T-helper 1 cell treated with Interleukin-12 subunit alpha and Interleukin-12 subunit beta and Interleukin-4 antibody, amounts not matched to agents 30 μg/mL and 1 μg/mL, for 36 hours (primary cell): ENCODE data around the gene GALP.
"Not testable (repeated sequence)": the region's sequence is repeated elsewhere in the genome, so short reads cannot be mapped to it uniquely, and the experiment has no call there.

Experiments
- H3K27ac Mint-ChIP-seq: one replicate; pipeline ENCODE4 v1.8.0; 2021; ENCODE audit warnings: mild to moderate bottlenecking, mixed read lengths
- H3K27me3 Mint-ChIP-seq: one replicate; pipeline ENCODE4 v1.8.0; 2021; ENCODE audit warnings: low read depth, mixed read lengths
- H3K36me3 Mint-ChIP-seq: one replicate; pipeline ENCODE4 v1.8.0; 2021; ENCODE audit warnings: low read depth, mixed read lengths
- H3K4me1 Mint-ChIP-seq: one replicate; pipeline ENCODE4 v1.8.0; 2021; ENCODE audit warnings: low read depth, mixed read lengths
- H3K4me3 Mint-ChIP-seq: one replicate; pipeline ENCODE4 v1.8.0; 2021; ENCODE audit warnings: mild to moderate bottlenecking, moderate library complexity, mixed read lengths
- H3K9me3 Mint-ChIP-seq: one replicate; pipeline ENCODE4 v1.8.0; 2021; ENCODE audit warnings: mixed read lengths

GALP gene

DNA sequence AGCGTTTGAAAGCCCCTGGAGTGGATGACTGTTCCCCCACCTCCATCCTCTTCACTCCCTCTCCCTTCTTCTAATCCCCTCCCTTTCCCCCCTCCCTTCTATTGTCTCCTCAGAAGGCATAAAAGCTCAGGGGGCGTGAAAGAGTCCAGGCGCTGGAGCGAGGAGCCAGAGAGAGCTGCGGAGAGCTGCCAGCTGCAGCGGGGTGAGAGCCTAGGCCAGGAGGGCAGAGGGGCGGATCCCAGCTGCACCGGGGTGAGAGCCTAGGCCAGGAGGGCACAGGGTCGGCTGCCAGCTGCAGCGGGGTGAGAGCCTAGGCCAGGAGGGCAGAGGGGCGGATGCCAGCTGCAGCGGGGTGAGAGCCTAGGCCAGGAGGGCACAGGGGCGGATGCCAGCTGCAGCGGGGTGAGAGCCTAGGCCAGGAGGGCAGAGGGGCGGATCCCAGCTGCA lies at the start of gene GALP:
GALP (plus strand) TSS at position 148 of the 447 bp plus-strand sequence. CDS start 1,101 bp downstream, outside the sequence.
- not testable (repeated sequence) for H3K36me3 Mint-ChIP-seq, H3K4me1 Mint-ChIP-seq, H3K27me3 Mint-ChIP-seq, H3K4me3 Mint-ChIP-seq, H3K9me3 Mint-ChIP-seq, H3K27ac Mint-ChIP-seq

DNA sequence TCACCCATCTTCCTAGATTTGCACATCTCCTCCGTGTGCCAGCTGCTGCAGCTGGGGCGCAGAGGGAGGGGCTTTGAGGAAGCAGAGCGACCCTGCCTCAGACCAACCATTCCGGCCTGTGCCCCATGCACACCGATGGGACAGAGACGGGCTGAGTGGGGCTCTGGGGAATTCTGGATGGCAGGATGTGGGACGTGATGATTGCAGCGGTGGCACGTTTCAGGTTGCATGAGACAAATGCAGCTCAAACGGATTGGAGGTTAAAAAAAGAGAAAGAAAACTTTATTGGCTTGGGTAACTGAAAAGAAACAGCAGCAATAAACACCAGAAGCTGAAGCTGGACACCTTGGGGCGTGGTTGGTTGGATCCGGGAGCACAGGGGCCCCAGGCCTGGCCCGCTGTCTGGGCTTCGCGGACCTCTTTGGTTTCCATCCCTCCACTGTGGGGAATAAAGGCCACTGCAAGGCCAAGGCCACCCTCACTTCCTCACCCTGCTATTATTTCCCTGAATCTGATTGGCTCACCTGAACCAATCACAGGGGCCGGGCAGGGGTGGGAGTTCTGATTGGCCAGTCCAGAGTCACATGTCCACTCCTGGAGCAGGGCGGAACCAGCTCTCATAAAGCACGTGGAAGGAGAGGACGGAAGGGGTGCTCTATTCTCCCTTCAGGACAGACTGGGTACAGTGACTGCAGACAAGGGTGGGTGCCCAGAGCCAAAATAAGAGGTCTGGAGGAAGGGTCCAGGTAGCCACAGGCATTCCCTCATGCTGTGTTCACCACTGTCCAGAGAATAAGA lies 48.6 kb upstream of the GALP start:
- Mint-ChIP-seq H3K27me3 (no peaks in the 10 kb centered on the region), H3K36me3 (no peaks in the 10 kb centered on the region), H3K4me3 (no peak overlapping the region), H3K27ac (no peak overlapping the region), H3K4me1 (peaks cover 11% of the 10 kb centered on the region), H3K9me3 (no peaks in the 10 kb centered on the region)

- Mint-ChIP-seq H3K27me3 (no peaks in the 10 kb centered on the region), H3K36me3 (no peaks in the 10 kb centered on the region), H3K9me3 (no peaks in the 10 kb centered on the region), H3K27ac (no peak overlapping the region), H3K4me1 (peaks cover 3% of the 10 kb centered on the region), H3K4me3 (no peak overlapping the region)
Observed at GRCh38 chr19:56130006-56130405, 45.8 kb upstream of the GALP start.

- Mint-ChIP-seq H3K4me3 (no peak overlapping the region), H3K27ac (no peak overlapping the region), H3K9me3 (no peaks in the 10 kb centered on the region), H3K4me1 (no peaks in the 10 kb centered on the region), H3K27me3 (no peaks in the 10 kb centered on the region), H3K36me3 (no peaks in the 10 kb centered on the region)
Observed at GRCh38 chr19:56131651-56132050, 44.2 kb upstream of the GALP start.

GRCh38 chr19:56132316-56132822 lies 43.4 kb upstream of the GALP start:
- no peaks in the 10 kb centered on the region for H3K4me1 Mint-ChIP-seq
- H3K9me3 Mint-ChIP-seq = no peaks in the 10 kb centered on the region
- H3K36me3 Mint-ChIP-seq = no peaks in the 10 kb centered on the region
- no peaks in the 10 kb centered on the region for H3K27me3 Mint-ChIP-seq
- H3K4me3 Mint-ChIP-seq = no peak overlapping the region
- no peak overlapping the region for H3K27ac Mint-ChIP-seq

GRCh38 chr19:56133858-56134653 lies 41.8 kb upstream of the GALP start:
- Mint-ChIP-seq H3K36me3 (no peaks in the 10 kb centered on the region), H3K9me3 (no peaks in the 10 kb centered on the region), H3K27me3 (no peaks in the 10 kb centered on the region), H3K4me1 (no peaks in the 10 kb centered on the region), H3K4me3 (no peak overlapping the region), H3K27ac (no peak overlapping the region)

DNA sequence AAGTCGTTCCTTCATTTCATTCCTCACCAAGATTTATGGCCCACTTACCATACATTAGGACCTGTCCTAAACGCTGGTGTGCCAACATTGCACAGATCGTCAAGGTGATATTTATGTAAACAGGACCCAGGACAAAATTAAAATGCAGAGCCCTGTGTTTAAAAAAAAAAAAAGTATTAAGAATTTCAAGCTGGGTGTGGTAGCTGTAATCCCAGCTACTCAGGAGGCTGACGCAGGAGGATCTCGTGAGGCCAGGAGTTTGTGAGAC lies 41.2 kb upstream of the GALP start:
- no peak overlapping the region for H3K4me3 Mint-ChIP-seq
- H3K27me3 Mint-ChIP-seq = no peaks in the 10 kb centered on the region
- no peaks in the 10 kb centered on the region for H3K36me3 Mint-ChIP-seq
- H3K4me1 Mint-ChIP-seq = peaks cover under 1% of the 10 kb centered on the region
- H3K9me3 Mint-ChIP-seq = no peaks in the 10 kb centered on the region
- H3K27ac Mint-ChIP-seq = no peak overlapping the region

DNA sequence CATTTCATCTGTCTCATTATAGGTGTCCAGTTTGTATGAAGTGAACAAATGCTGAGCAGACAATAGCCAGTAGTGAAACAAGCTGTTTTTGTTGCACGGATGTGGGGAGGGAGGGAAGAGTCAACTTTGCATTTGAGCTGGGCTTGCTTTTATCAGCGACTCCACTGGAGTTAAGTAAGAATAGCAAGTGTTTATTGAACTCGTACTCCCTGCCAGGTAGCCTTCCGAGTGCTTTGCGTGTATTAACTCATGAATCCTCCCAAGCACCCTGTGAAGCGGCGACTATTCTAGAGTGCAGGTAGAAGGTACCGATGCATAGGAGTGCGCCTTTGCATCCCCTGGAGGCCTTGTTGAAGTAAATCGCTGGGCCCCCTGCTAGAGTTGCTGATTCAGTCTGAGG lies 39.4 kb upstream of the GALP start:
- Mint-ChIP-seq H3K4me3 (no peak overlapping the region), H3K4me1 (peaks cover 12% of the 10 kb centered on the region), H3K27ac (no peak overlapping the region), H3K9me3 (no peaks in the 10 kb centered on the region), H3K36me3 (no peaks in the 10 kb centered on the region), H3K27me3 (no peaks in the 10 kb centered on the region)

- Mint-ChIP-seq H3K4me1 (peaks cover 16% of the 10 kb centered on the region), H3K36me3 (no peaks in the 10 kb centered on the region), H3K4me3 (no peak overlapping the region), H3K9me3 (no peaks in the 10 kb centered on the region), H3K27ac (no peak overlapping the region), H3K27me3 (no peaks in the 10 kb centered on the region)
Observed at GRCh38 chr19:56137405-56137804, 38.4 kb upstream of the GALP start.

DNA sequence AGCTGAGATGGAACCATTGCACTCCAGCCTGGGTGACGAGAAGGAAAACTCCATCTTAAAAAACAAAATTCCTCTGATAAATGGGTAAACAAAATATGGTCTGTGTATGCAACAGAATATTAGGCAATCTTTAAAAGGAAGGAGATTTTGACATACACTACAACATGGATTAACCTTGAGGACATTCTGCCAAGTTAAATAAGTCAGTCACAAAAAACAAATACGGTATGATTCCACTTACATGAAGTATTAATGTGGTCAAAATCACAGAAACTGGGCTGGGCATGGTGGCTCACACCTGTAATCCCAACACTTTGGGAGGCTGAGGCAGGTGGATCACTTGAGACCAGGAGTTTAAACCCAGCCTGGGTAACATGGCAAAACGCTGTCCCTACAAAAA lies 37.7 kb upstream of the GALP start:
- H3K27me3 Mint-ChIP-seq = no peaks in the 10 kb centered on the region
- no peak overlapping the region for H3K27ac Mint-ChIP-seq
- no peaks in the 10 kb centered on the region for H3K36me3 Mint-ChIP-seq
- H3K4me3 Mint-ChIP-seq = peak overlapping the region; percentile 54
- H3K4me1 Mint-ChIP-seq = peaks cover 21% of the 10 kb centered on the region
- no peaks in the 10 kb centered on the region for H3K9me3 Mint-ChIP-seq

- H3K4me1 Mint-ChIP-seq = peaks cover 27% of the 10 kb centered on the region
- H3K27me3 Mint-ChIP-seq = no peaks in the 10 kb centered on the region
- no peaks in the 10 kb centered on the region for H3K36me3 Mint-ChIP-seq
- H3K4me3 Mint-ChIP-seq = peak overlapping the region; percentile 91
- H3K27ac Mint-ChIP-seq = peak overlapping the region; percentile 88
- no peaks in the 10 kb centered on the region for H3K9me3 Mint-ChIP-seq
Observed at GRCh38 chr19:56139847-56140582, 35.8 kb upstream of the GALP start.

GRCh38 chr19:56140583-56141416 lies 35.0 kb upstream of the GALP start, which contains the start of gene ZNF444:
Gene ZNF444 (plus strand): TSS chr19:56141287. CDS start chr19:56146912, 5,625 bp downstream.
- H3K27me3 Mint-ChIP-seq = no peaks in the 10 kb centered on the region
- H3K36me3 Mint-ChIP-seq = no peaks in the 10 kb centered on the region
- H3K4me1 Mint-ChIP-seq = peaks cover 27% of the 10 kb centered on the region
- H3K4me3 Mint-ChIP-seq = peak within 1 kb of the TSS; percentile 91
- H3K9me3 Mint-ChIP-seq = no peaks in the 10 kb centered on the region
- H3K27ac Mint-ChIP-seq = peak within 1 kb of the TSS; percentile 88

GRCh38 chr19:56141417-56141993 lies 34.3 kb upstream of the GALP start:
- Mint-ChIP-seq H3K27me3 (no peaks in the 10 kb centered on the region), H3K4me1 (peaks cover 27% of the 10 kb centered on the region), H3K27ac (peak overlapping the region; percentile 88), H3K36me3 (no peaks in the 10 kb centered on the region), H3K9me3 (no peaks in the 10 kb centered on the region), H3K4me3 (peak overlapping the region; percentile 91)
